HEK293 (cell line): ENCODE results near the gene LHFPL3.

ENCODE experiments used
- ZNF140 ChIP-seq: fragments of 450-650 bp; formaldehyde crosslinking; IDR thresholded peaks from 2 replicates; pipeline ENCODE4 v1.5.1; 2016; ENCODE audit warnings: missing biosample characterization, missing genetic modification characterization
- ZNF2 ChIP-seq: fragments of 450-650 bp; formaldehyde crosslinking; IDR thresholded peaks from 2 replicates; pipeline ENCODE4 v1.5.1; 2016; ENCODE audit warnings: missing biosample characterization, missing genetic modification characterization
- ZNF548 ChIP-seq: fragments of 450-650 bp; formaldehyde crosslinking; IDR thresholded peaks from 2 replicates; pipeline ENCODE4 v1.5.1; 2016; ENCODE audit warnings: missing biosample characterization, missing genetic modification characterization
- ZNF660 ChIP-seq: fragments of 450-650 bp; IDR thresholded peaks from 2 replicates; pipeline ENCODE4 v1.5.1; 2018; ENCODE audit warnings: missing biosample characterization, mild to moderate bottlenecking, missing genetic modification characterization
- TF ChIP-seq, protein P1 (sequence below): fragments of 450-650 bp; formaldehyde crosslinking; IDR thresholded peaks from 2 replicates; pipeline ENCODE4 v1.5.1; 2016; ENCODE audit warnings: missing biosample characterization, missing genetic modification characterization, borderline replicate concordance
- TF ChIP-seq, protein P2 (sequence below): fragments of 450-650 bp; formaldehyde crosslinking; IDR thresholded peaks from 2 replicates; pipeline ENCODE4 v1.5.1; 2016; ENCODE audit warnings: missing biosample characterization, missing genetic modification characterization

- TF ChIP-seq ZNF548 (no peak), ZNF2 (tag by site-specific recombination) (no peak), ZNF660 (tag by site-specific recombination) (no peak), ZNF140 (tag by site-specific recombination) (no peak)
- TF ChIP-seq, protein P1, sequence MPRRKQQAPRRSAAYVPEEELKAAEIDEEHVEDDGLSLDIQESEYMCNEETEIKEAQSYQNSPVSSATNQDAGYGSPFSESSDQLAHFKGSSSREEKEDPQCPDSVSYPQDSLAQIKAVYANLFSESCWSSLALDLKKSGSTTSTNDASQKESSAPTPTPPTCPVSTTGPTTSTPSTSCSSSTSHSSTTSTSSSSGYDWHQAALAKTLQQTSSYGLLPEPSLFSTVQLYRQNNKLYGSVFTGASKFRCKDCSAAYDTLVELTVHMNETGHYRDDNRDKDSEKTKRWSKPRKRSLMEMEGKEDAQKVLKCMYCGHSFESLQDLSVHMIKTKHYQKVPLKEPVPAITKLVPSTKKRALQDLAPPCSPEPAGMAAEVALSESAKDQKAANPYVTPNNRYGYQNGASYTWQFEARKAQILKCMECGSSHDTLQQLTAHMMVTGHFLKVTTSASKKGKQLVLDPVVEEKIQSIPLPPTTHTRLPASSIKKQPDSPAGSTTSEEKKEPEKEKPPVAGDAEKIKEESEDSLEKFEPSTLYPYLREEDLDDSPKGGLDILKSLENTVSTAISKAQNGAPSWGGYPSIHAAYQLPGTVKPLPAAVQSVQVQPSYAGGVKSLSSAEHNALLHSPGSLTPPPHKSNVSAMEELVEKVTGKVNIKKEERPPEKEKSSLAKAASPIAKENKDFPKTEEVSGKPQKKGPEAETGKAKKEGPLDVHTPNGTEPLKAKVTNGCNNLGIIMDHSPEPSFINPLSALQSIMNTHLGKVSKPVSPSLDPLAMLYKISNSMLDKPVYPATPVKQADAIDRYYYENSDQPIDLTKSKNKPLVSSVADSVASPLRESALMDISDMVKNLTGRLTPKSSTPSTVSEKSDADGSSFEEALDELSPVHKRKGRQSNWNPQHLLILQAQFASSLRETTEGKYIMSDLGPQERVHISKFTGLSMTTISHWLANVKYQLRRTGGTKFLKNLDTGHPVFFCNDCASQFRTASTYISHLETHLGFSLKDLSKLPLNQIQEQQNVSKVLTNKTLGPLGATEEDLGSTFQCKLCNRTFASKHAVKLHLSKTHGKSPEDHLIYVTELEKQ (tag by site-specific recombination): no peak
- TF ChIP-seq, protein P2, sequence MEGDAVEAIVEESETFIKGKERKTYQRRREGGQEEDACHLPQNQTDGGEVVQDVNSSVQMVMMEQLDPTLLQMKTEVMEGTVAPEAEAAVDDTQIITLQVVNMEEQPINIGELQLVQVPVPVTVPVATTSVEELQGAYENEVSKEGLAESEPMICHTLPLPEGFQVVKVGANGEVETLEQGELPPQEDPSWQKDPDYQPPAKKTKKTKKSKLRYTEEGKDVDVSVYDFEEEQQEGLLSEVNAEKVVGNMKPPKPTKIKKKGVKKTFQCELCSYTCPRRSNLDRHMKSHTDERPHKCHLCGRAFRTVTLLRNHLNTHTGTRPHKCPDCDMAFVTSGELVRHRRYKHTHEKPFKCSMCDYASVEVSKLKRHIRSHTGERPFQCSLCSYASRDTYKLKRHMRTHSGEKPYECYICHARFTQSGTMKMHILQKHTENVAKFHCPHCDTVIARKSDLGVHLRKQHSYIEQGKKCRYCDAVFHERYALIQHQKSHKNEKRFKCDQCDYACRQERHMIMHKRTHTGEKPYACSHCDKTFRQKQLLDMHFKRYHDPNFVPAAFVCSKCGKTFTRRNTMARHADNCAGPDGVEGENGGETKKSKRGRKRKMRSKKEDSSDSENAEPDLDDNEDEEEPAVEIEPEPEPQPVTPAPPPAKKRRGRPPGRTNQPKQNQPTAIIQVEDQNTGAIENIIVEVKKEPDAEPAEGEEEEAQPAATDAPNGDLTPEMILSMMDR: no peak
These were observed 328.1 kb downstream of the LHFPL3 start for GRCh38 chr7:104656467-104656866.
